ENCODE results near the gene CCDC197.

DNA sequence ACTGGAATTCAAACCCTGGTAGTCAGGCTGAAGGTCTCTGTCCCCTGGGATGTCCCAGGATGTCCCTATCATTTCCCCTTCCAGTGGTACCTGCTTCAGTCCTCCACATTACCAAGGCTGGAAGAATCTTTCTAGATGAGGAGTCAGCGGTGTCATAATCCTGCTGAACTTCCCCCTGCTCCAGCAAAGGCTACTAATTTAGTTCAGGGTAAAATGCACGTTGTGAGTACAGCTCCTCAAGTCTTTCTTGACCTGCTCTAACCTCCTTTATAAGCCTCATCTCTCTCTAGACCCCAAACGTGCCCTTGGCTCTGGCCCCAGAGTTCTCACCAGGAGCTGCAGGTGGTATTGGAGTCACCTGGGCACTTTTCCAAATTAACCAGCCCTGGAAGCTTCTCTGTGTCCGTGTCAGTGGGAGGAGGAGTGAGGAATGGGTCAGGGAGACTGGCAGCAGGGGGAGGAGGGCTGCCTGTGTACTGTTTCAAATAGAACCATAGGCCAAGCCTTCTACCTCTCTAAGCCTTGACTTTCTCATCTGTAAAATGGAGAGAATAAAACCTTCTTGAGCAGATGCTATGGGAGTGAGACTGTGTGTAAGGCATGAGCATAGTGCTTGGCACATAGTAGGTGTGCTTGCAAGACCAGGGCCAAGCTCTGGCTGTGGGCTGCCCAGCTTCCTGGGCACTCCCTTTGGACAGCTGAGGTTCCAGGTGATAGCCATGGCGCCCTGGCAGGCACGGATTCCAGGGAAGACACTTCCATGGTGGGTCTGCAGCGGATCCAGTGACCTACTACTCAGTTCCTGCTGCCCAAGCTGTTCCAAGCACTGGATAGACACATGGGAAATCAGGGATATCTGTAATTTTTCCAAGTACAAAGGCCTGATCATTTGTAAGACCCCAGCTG lies 45.2 kb upstream of the CCDC197 start:
- TF ChIP-seq CTCF (IDR thresholded peaks at IDR 0.05) (no peak), EP300 (IDR thresholded peaks at IDR 0.05) (no peak), POLR2A (IDR thresholded peaks at IDR 0.05; ENCODE audit: low read depth) (no peak)

All from esophagus muscularis mucosa (tissue), 4 donors.